Measurements from ENCODE around the gene DMRTB1.

- no peak for TF ChIP-seq CTCF (IDR thresholded peaks at IDR 0.05)
- TF ChIP-seq POLR2A (IDR thresholded peaks at IDR 0.05), result no peak
These were observed 13.1 kb upstream of the DMRTB1 start for GRCh38 chr1:53446051-53446450.

Data from right lobe of liver (tissue), 4 donors.